IMR-90 (cell line): ENCODE data around the gene P4HA2. TPM values are rescaled to one million over a fixed set of nuclear protein-coding genes. Genes with fewer than 3 reads are reported as not detected.

Experiments
- ATAC-seq: fragments of 200-7000 bp; cut with Tn5 transposase; 2 replicates; pipeline ENCODE4 v1.9.1; 2020; ENCODE audit warnings: low read depth, mild to moderate bottlenecking, moderate library complexity
- BruUV-seq: library from RNA; stranded (reverse); fragments of 400-500 nt; replicated peaks from 2 replicates; lab custom pipeline; 2021; lab: Mats Ljungman, UMichigan
- CTCF ChIA-PET: fragments of 300-600 bp; formaldehyde crosslinking; extraction: SDS; loops from one replicate; lab custom pipeline; 2021; ENCODE audit warnings: antibody characterized with exemption; lab: Yijun Ruan, JAX
- POLR2A ChIA-PET: fragments of 300-600 bp; sonication (Branson Sonifier 250); formaldehyde crosslinking; loops from one replicate; lab custom pipeline; 2022; ENCODE audit warnings: antibody characterized with exemption; ENCODE audit not compliant: unreplicated experiment; lab: Charles Lee
- DNase-seq: peaks from one replicate; pipeline ENCODE4 v3.0.0; 2013
- H2AFZ ChIP-seq: replicated peaks from 2 replicates; pipeline ENCODE3; 2013; ENCODE audit warnings: low read length, mild to moderate bottlenecking; ENCODE audit not compliant: poor library complexity
- H2AK5ac ChIP-seq: 2 replicates; pipeline ENCODE4 v1.6.1; 2013; ENCODE audit warnings: low read depth, low read length, inconsistent platforms
- H2AK9ac ChIP-seq: replicated peaks from 2 replicates; pipeline ENCODE3; 2013; ENCODE audit warnings: mild to moderate bottlenecking, low read depth, low read length, moderate library complexity; ENCODE audit not compliant: poor library complexity
- H2BK120ac ChIP-seq: 2 replicates; pipeline ENCODE4 v1.6.1; 2013; ENCODE audit warnings: low read depth, low read length, inconsistent platforms
- H2BK15ac ChIP-seq: 3 replicates; pipeline ENCODE4 v1.6.1; 2013; ENCODE audit warnings: low read depth, low read length, inconsistent platforms
- H2BK20ac ChIP-seq: 2 replicates; pipeline ENCODE4 v1.6.1; 2013; ENCODE audit warnings: low read depth, mild to moderate bottlenecking, inconsistent platforms, low read length, moderate library complexity
- H2BK5ac ChIP-seq: 2 replicates; pipeline ENCODE4 v1.6.1; 2013; ENCODE audit warnings: mild to moderate bottlenecking, low read depth, low read length, inconsistent platforms; ENCODE audit not compliant: poor library complexity, severe bottlenecking
- H3K14ac ChIP-seq: replicated peaks from 2 replicates; pipeline ENCODE4 v1.6.1; 2013; ENCODE audit warnings: low read depth, low read length, inconsistent platforms
- H3K18ac ChIP-seq: 2 replicates; pipeline ENCODE4 v1.6.1; 2013; ENCODE audit warnings: low read depth, low read length, control low read depth
- H3K23ac ChIP-seq: 2 replicates; pipeline ENCODE4 v1.6.1; 2013; ENCODE audit warnings: low read depth, low read length, inconsistent platforms
- H3K27ac ChIP-seq: 2 replicates; pipeline ENCODE4 v1.5.1; 2013; ENCODE audit warnings: mild to moderate bottlenecking, control low read depth, low read length; ENCODE audit not compliant: insufficient read depth
- H3K27me3 ChIP-seq: 2 replicates; pipeline ENCODE4 v1.6.1; 2013; ENCODE audit warnings: low read length; ENCODE audit not compliant: control insufficient read depth, insufficient read depth
- H3K36me3 ChIP-seq: 2 replicates; pipeline ENCODE4 v1.6.1; 2013; ENCODE audit warnings: low read length, mixed read lengths; ENCODE audit not compliant: control insufficient read depth, insufficient read depth
- H3K4ac ChIP-seq: 2 replicates; pipeline ENCODE4 v1.6.1; 2013; ENCODE audit warnings: low read depth, low read length, inconsistent platforms
- H3K4me1 ChIP-seq: 2 replicates; pipeline ENCODE4 v1.6.1; 2013; ENCODE audit warnings: low read length, mixed read lengths; ENCODE audit not compliant: control insufficient read depth, insufficient read depth
- H3K4me2 ChIP-seq: 2 replicates; pipeline ENCODE4 v1.6.1; 2013; ENCODE audit warnings: low read depth, mild to moderate bottlenecking, control low read depth, low read length, moderate library complexity
- H3K4me3 ChIP-seq: 2 replicates; pipeline ENCODE4 v1.5.1; 2013; ENCODE audit warnings: low read depth, mild to moderate bottlenecking, control low read depth, low read length, moderate library complexity; ENCODE audit not compliant: insufficient read depth
- H3K56ac ChIP-seq: 2 replicates; pipeline ENCODE4 v1.6.1; 2013; ENCODE audit warnings: low read length, inconsistent platforms; ENCODE audit not compliant: insufficient read depth; ENCODE audit errors: extremely low read depth
- H3K79me1 ChIP-seq, 2 experiments: 2 replicates each; pipeline ENCODE4 v1.6.1; 2013; ENCODE audit warnings: low read length in 2 of 2, inconsistent platforms in 1 of 2, low read depth in 1 of 2
- H3K9ac ChIP-seq: 2 replicates; pipeline ENCODE4 v1.6.1; 2013; ENCODE audit warnings: low read depth, low read length, control low read depth
- H3K9me1 ChIP-seq: 2 replicates; pipeline ENCODE4 v1.6.1; 2013; ENCODE audit warnings: low read length, inconsistent platforms; ENCODE audit not compliant: insufficient read depth
- H3K9me3 ChIP-seq: 2 replicates; pipeline ENCODE4 v1.6.1; 2013; ENCODE audit warnings: low read length; ENCODE audit not compliant: control insufficient read depth, insufficient read depth
- H4K20me1 ChIP-seq: 2 replicates; pipeline ENCODE4 v1.6.1; 2013; ENCODE audit warnings: low read length, inconsistent platforms; ENCODE audit not compliant: insufficient read depth
- H4K5ac ChIP-seq: 2 replicates; pipeline ENCODE4 v1.6.1; 2013; ENCODE audit warnings: mild to moderate bottlenecking, low read depth, low read length, control low read depth
- H4K8ac ChIP-seq, 2 experiments: 2 replicates each; pipeline ENCODE4 v1.6.1; 2013; ENCODE audit warnings: low read depth in 2 of 2, low read length in 2 of 2, control low read depth in 1 of 2, inconsistent platforms in 1 of 2
- H4K91ac ChIP-seq: 2 replicates; pipeline ENCODE4 v1.6.1; 2013; ENCODE audit warnings: low read depth, low read length, inconsistent platforms; ENCODE audit not compliant: insufficient read depth
- BHLHE40 ChIP-seq: fragments of 150-350 bp; IDR thresholded peaks from 2 replicates; pipeline ENCODE4 v1.6.1; 2016; ENCODE audit warnings: mild to moderate bottlenecking, low read depth, low read length
- CEBPB ChIP-seq: IDR thresholded peaks from 2 replicates; pipeline ENCODE4 v1.6.1; 2012; ENCODE audit warnings: low read depth, low read length, improper control_type of control experiment
- CTCF ChIP-seq: conservative IDR thresholded peaks from 2 replicates; pipeline ENCODE4 v1.5.1; 2012; ENCODE audit warnings: mild to moderate bottlenecking, low read depth, low read length, improper control_type of control experiment
- ELK1 ChIP-seq: fragments of 150-350 bp; IDR thresholded peaks from 2 replicates; pipeline ENCODE4 v1.6.1; 2016; ENCODE audit warnings: low read depth, mild to moderate bottlenecking, low read length, moderate library complexity, borderline replicate concordance
- FOS ChIP-seq: fragments of 150-350 bp; IDR thresholded peaks from 2 replicates; pipeline ENCODE4 v1.6.1; 2016; ENCODE audit warnings: low read depth, low read length
- MAFK ChIP-seq: IDR thresholded peaks from 2 replicates; pipeline ENCODE4 v1.6.1; 2012; ENCODE audit warnings: low read depth, low read length, improper control_type of control experiment
- MXI1 ChIP-seq: IDR thresholded peaks from 2 replicates; pipeline ENCODE4 v1.6.1; 2012; ENCODE audit warnings: low read depth, mild to moderate bottlenecking, low read length, moderate library complexity, borderline replicate concordance
- POLR2A ChIP-seq: IDR thresholded peaks from 2 replicates; pipeline ENCODE4 v1.6.1; 2012; ENCODE audit warnings: mild to moderate bottlenecking, low read depth, low read length
- RCOR1 ChIP-seq: IDR thresholded peaks from 2 replicates; pipeline ENCODE4 v1.6.1; 2012; ENCODE audit warnings: mild to moderate bottlenecking, low read length, improper control_type of control experiment; ENCODE audit not compliant: insufficient replicate concordance
- USF2 ChIP-seq: fragments of 150-350 bp; IDR thresholded peaks from 2 replicates; pipeline ENCODE4 v1.6.1; 2017; ENCODE audit warnings: mild to moderate bottlenecking, antibody characterized with exemption, low read length, low read depth
- WGBS, 2 experiments: methylation state at CpG; one replicate each; pipeline versions ENCODE4 v1.1.5 to v1.1.7; 2013; ENCODE audit warnings: missing lambda C conversion rate in 2 of 2; ENCODE audit not compliant: insufficient read length in 1 of 2; ENCODE audit errors: extremely low coverage in 2 of 2; 5-methylcytosine and 5-hydroxymethylcytosine counted together
- dilution Hi-C: fragments of 300-500 bp; cut with HindIII; formaldehyde crosslinking; loops from one replicate; pipeline ENCODE4 v1.14.3; 2018; ENCODE audit warnings: low sequenced_read_pairs; ENCODE audit not compliant: unreplicated experiment
- in situ Hi-C: fragments of 300-500 bp; cut with MboI; formaldehyde crosslinking; loops from 3 replicates; pipeline ENCODE4 v1.14.3; 2019; ENCODE audit warnings: low sequenced_read_pairs, inconsistent platforms, mixed read lengths
- intact Hi-C: fragments of 100-400 bp; cut with micrococcal nuclease; formaldehyde crosslinking; loops from 2 replicates; pipeline ENCODE4 v1.10.0; 2022
- polyA plus RNA-seq, 3 experiments: library from polyadenylated mRNA; depleted of rRNA; stranded (reverse); fragments of >200 nt; gene quantifications; 2 replicates each; pipeline ENCODE4 v1.2.3, GENCODE V29; 2012; ENCODE audit warnings: low replicate concordance in 1 of 3
- total RNA-seq: library from RNA; depleted of rRNA; stranded (reverse); fragments of >200 nt; gene quantifications from 2 replicates; pipeline ENCODE4 v1.2.3, GENCODE V29; 2012

P4HA2 gene
- total and polyA plus RNA-seq, 2 of the 4 experiments (the other 2 are of a cell fraction) = 186 to 225 TPM

- TF ChIP-seq POLR2A (no peak), MXI1 (no peak), MAFK (no peak), USF2 (no peak), CEBPB (no peak), ELK1 (no peak), FOS (no peak), CTCF (no peak), RCOR1 (no peak), BHLHE40 (no peak)
- no peaks in the 10 kb centered on the region for H3K9me3 ChIP-seq
- no peak overlapping the region for H3K56ac ChIP-seq
- H4K91ac ChIP-seq = no peak overlapping the region
- no peak overlapping the region for H2BK15ac ChIP-seq
- H3K9me1 ChIP-seq = no peaks in the 10 kb centered on the region
- H3K14ac ChIP-seq = no peak overlapping the region
- no peak overlapping the region for H2AFZ ChIP-seq
- H4K5ac ChIP-seq = no peak overlapping the region
- no peak overlapping the region for H3K18ac ChIP-seq
- ChIA-PET POLR2A (no interaction called here), CTCF (no interaction called here)
- no peaks in the 10 kb centered on the region for H4K20me1 ChIP-seq
- H2BK20ac ChIP-seq = no peak overlapping the region
- H2AK9ac ChIP-seq = no peak overlapping the region
- no peak overlapping the region for H2BK5ac ChIP-seq
- H2BK120ac ChIP-seq = no peak overlapping the region
- DNase-seq = no peak
- H3K23ac ChIP-seq = no peak overlapping the region
- no peaks in the 10 kb centered on the region for H3K36me3 ChIP-seq
- H3K4ac ChIP-seq = no peak overlapping the region
- H3K27me3 ChIP-seq = peaks cover 7% of the 10 kb centered on the region; the same call in 1 of the 2 replicates
- no peak overlapping the region for H3K9ac ChIP-seq
- H4K8ac ChIP-seq = no peak overlapping the region
- in situ Hi-C loops (no loop called here), dilution Hi-C loops (no loop called here), intact Hi-C loops (no loop called here)
- H3K79me1 ChIP-seq = no peaks in the 10 kb centered on the region
- WGBS, 2 experiments = no CpG with 5 or more reads among the region's 2 CpGs
- no peaks in the 10 kb centered on the region for H3K4me1 ChIP-seq
- BruUV-seq = no TSS peak
- no peak overlapping the region for H2AK5ac ChIP-seq
- no peak for ATAC-seq
- no peak overlapping the region for H3K4me3 ChIP-seq
- H3K27ac ChIP-seq = no peak overlapping the region
- no peak overlapping the region for H3K4me2 ChIP-seq
Observed at GRCh38 chr5:132150565-132150964, 77.1 kb downstream of the P4HA2 start.
